AG08396 (cell line): Measurements from ENCODE around the gene PYURF.
"Not testable (repeated sequence)": the region's sequence is repeated elsewhere in the genome, so short reads cannot be mapped to it uniquely, and the experiment has no call there.

Experiments used
- DNase-seq: peaks from one replicate; pipeline ENCODE4 v3.0.0; 2012; ENCODE audit warnings: low spot score, mixed read lengths

Gene PYURF

GRCh38 chr4:88523325-88524129 is at the start of gene PYURF:
Gene PYURF, minus strand, starts transcription at chr4:88523776. Its CDS starts 76 bp downstream, at chr4:88523700.
- peak; percentile 95 for DNase-seq

GRCh38 chr4:88570001-88570400 is 46.4 kb upstream of the PYURF start:
- DNase-seq, result no peak

GRCh38 chr4:88567591-88567990 is 44.0 kb upstream of the PYURF start:
- DNase-seq, result no peak

GRCh38 chr4:88549815-88550214 is 26.2 kb upstream of the PYURF start:
- DNase-seq, result no peak

GRCh38 chr4:88539322-88540068 is 15.9 kb upstream of the PYURF start:
- not testable (repeated sequence) for DNase-seq

GRCh38 chr4:88537709-88538108 is 14.1 kb upstream of the PYURF start:
- no peak for DNase-seq

GRCh38 chr4:88535090-88535755 is 11.6 kb upstream of the PYURF start:
- DNase-seq, result no peak

GRCh38 chr4:88533937-88534750 is 10.6 kb upstream of the PYURF start:
- peak; percentile 49 for DNase-seq

- peak; percentile 30 for DNase-seq
Observed at GRCh38 chr4:88533088-88533790, 9.7 kb upstream of the PYURF start.

GRCh38 chr4:88531549-88531948 is 8.0 kb upstream of the PYURF start:
- DNase-seq, result no peak

- DNase-seq, result no peak
Observed at GRCh38 chr4:88528861-88529260, 5.3 kb upstream of the PYURF start.

- no peak for DNase-seq
Observed at GRCh38 chr4:88527787-88528186, 4.2 kb upstream of the PYURF start.

GRCh38 chr4:88526221-88526815 is 2.7 kb upstream of the PYURF start:
- no peak for DNase-seq

GRCh38 chr4:88524171-88524570 is 595 bp upstream of the PYURF start:
- DNase-seq, result peak; percentile 8

GRCh38 chr4:88522702-88523324 is 763 bp downstream of the PYURF start:
- DNase-seq, result peak; percentile 30

- no peak for DNase-seq
Observed at GRCh38 chr4:88518911-88519310, 4.7 kb downstream of the PYURF start.

- DNase-seq, result no peak
Observed at GRCh38 chr4:88517825-88518224, 5.8 kb downstream of the PYURF start.

- no peak for DNase-seq
Observed at GRCh38 chr4:88516746-88517145, 6.8 kb downstream of the PYURF start.

- no peak for DNase-seq
Observed at GRCh38 chr4:88514557-88515511, 8.7 kb downstream of the PYURF start.
